Measurements from ENCODE around the gene DPYSL5. TPM values are rescaled to one million over a fixed set of nuclear protein-coding genes. Genes with fewer than 3 reads are reported as not detected.

Gene DPYSL5
- total RNA-seq, 6 experiments from 2014 or later = not detected

DNA sequence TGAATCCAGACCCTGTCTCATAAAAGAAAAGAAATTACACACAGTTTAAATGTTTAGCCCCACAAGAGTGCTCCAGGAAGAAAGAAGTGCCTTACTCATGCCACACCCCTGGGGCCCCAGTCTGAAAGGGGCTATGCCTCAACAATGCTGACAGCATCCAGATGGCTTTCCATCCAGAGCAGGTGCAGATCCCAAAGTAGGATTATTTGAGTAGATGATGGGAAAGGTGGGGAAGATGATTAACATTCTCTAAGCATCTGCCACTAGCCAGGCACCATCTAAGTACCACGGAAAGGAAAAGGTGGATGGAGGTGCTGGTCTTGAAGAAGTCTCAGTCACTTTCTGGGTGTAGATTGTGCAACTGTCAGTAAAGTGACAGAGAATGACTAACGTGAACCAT is 16.3 kb downstream of the DPYSL5 start:
- Histone ChIP-seq H3K36me3 (no peaks in the 10 kb centered on the region), H3K27ac (no peak overlapping the region), H3K4me1 (no peaks in the 10 kb centered on the region), H3K4me3 (no peak overlapping the region), H3K27me3 (peaks cover 0 to 1% of the 10 kb centered on the region in 2 donors), H3K9me3 (no peaks in the 10 kb centered on the region)
- TF ChIP-seq, protein P1, sequence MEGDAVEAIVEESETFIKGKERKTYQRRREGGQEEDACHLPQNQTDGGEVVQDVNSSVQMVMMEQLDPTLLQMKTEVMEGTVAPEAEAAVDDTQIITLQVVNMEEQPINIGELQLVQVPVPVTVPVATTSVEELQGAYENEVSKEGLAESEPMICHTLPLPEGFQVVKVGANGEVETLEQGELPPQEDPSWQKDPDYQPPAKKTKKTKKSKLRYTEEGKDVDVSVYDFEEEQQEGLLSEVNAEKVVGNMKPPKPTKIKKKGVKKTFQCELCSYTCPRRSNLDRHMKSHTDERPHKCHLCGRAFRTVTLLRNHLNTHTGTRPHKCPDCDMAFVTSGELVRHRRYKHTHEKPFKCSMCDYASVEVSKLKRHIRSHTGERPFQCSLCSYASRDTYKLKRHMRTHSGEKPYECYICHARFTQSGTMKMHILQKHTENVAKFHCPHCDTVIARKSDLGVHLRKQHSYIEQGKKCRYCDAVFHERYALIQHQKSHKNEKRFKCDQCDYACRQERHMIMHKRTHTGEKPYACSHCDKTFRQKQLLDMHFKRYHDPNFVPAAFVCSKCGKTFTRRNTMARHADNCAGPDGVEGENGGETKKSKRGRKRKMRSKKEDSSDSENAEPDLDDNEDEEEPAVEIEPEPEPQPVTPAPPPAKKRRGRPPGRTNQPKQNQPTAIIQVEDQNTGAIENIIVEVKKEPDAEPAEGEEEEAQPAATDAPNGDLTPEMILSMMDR (IDR thresholded peaks at IDR 0.05) = no peak
- no peak for TF ChIP-seq POLR2A (IDR thresholded peaks at IDR 0.05)
- no peak for DNase-seq
- WGBS (ENCODE audit: insufficient coverage, low coverage, low lambda C conversion rate, missing lambda C conversion rate) = 58% methylated on average over 2 of the region's 2 CpGs
- intact Hi-C loops (cut with DNase I) = no loop called here
- ATAC-seq = no peak

DNA sequence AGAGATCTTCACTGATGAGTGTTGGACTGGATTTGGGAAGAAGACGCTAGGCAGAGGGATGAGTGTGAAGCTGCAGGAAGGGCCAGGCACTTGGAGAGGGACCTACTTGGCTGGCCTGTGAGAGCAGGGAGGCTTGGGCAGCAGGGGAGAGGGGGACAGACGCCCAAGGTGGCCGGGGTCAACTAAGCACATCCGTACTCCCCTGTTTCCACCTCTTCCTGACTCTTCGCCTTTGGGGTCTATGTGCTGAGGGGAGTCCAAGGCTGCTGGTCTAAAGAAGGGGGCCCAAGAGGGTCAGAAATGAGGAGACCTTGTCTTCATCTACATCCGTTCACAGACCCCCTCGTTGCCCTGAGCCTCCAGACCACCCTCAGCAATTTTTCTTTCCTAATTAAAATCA is 16.7 kb downstream of the DPYSL5 start:
- Histone ChIP-seq H3K27ac (no peak overlapping the region), H3K4me1 (no peaks in the 10 kb centered on the region), H3K27me3 (peaks cover 0 to 6% of the 10 kb centered on the region in 2 donors), H3K9me3 (no peaks in the 10 kb centered on the region), H3K36me3 (no peaks in the 10 kb centered on the region), H3K4me3 (no peak overlapping the region)
- no peak for TF ChIP-seq POLR2A (IDR thresholded peaks at IDR 0.05)
- TF ChIP-seq, protein P1 (IDR thresholded peaks at IDR 0.05) = no peak
- intact Hi-C loops (cut with DNase I) = no loop called here
- ATAC-seq (no peak), DNase-seq (no peak)
- 69% methylated on average over 4 of the region's 7 CpGs for WGBS (ENCODE audit: insufficient coverage, low coverage, low lambda C conversion rate, missing lambda C conversion rate)

DNA sequence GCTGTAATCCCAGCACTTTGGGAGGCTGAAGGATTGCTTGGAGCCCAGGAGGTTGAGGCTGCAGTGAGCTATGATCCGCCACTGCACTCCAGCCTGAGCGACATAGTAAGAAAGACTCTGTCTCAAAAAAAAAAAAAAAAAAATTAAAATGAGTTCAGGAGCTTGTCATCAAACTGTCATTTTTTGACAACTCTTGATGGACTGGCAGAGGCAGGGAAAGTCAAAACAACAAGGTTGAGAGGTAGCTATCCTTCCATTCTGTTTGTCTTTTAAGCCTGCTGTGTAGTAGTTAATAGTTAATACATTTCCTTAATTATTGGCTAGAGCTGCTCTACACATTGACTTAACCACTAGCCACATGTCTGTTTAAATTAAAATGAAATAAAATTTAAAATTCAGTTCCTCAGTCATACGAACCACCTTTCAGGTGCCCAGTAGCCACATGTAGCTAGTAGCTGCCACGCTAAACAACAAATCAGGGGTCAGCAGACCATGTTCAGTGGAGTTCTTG is 22.7 kb downstream of the DPYSL5 start:
- WGBS (ENCODE audit: insufficient coverage, low coverage, low lambda C conversion rate, missing lambda C conversion rate) = 85% methylated on average over 4 of the region's 4 CpGs
- peaks cover 0 to 14% of the 10 kb centered on the region in 2 donors for H3K27me3 ChIP-seq

DNA sequence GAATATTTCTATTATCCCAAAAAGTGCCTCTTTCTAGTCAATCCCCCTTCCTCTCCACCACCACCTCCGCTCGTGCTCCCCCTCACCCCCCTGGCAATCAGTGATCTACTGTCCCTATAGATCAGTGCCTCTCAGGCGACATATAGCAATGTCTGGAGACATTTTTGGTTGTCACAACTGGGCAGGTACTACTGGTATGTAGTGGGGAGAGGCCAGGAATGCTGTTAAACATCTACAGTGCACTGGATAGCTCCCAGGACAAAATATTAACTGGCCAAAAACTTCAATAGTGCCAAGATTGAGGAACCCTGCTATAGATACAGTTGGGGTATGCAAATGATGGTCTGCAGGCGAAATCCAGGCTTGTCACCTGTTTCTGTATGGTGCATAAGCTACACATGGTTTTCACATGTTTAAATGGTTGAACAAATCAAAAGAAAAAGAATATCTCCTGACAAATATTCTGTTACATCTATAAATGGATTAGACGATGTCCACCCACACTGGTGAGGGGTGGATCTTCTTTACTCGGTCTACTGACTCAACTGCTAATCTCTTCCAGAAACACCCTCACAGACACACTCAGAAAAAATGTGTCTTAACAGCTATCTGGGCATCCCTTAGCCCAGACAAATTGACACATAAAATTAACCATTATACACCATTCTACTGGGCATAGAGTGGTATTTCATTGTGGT is 25.5 kb downstream of the DPYSL5 start:
- DNase-seq (no peak), ATAC-seq (no peak)
- TF ChIP-seq POLR2A (IDR thresholded peaks at IDR 0.05) = no peak
- TF ChIP-seq, protein P1 (IDR thresholded peaks at IDR 0.05) = no peak
- Histone ChIP-seq H3K4me3 (no peak overlapping the region), H3K36me3 (no peaks in the 10 kb centered on the region), H3K9me3 (no peaks in the 10 kb centered on the region), H3K4me1 (no peaks in the 10 kb centered on the region), H3K27ac (no peak overlapping the region), H3K27me3 (peaks cover 0 to 14% of the 10 kb centered on the region in 2 donors)
- 57% methylated on average over 6 of the region's 6 CpGs for WGBS (ENCODE audit: insufficient coverage, low coverage, low lambda C conversion rate, missing lambda C conversion rate)
- intact Hi-C loops (cut with DNase I) = no loop called here

More for the DNA sequence above, 22.7 kb downstream of the DPYSL5 start:
- no peaks in the 10 kb centered on the region for H3K4me1 ChIP-seq
- DNase-seq (no peak), ATAC-seq (no peak)
- H3K9me3 ChIP-seq = no peaks in the 10 kb centered on the region
- no peak overlapping the region for H3K27ac ChIP-seq
- no peaks in the 10 kb centered on the region for H3K36me3 ChIP-seq
- intact Hi-C loops (cut with DNase I) = no loop called here
- TF ChIP-seq, protein P1 (IDR thresholded peaks at IDR 0.05) = no peak
- TF ChIP-seq POLR2A (IDR thresholded peaks at IDR 0.05) = no peak
- H3K4me3 ChIP-seq = no peak overlapping the region

Measured in right lobe of liver (tissue), 6 donors.